A673 (cell line): Measurements from ENCODE around the gene MTHFD1. TPM values are rescaled to one million over a fixed set of nuclear protein-coding genes. Genes with fewer than 3 reads are reported as not detected.

Experiments
- Bru-seq: library from RNA; stranded (reverse); fragments of 400-500 nt; gene quantifications from one replicate; lab custom pipeline; 2021; lab: Mats Ljungman, UMichigan
- BruChase-seq, 2 experiments: library from RNA; stranded (reverse); fragments of 400-500 nt; gene quantifications; one replicate each; lab custom pipeline; 2021; lab: Mats Ljungman, UMichigan
- BruUV-seq: library from RNA; stranded (reverse); fragments of 400-500 nt; replicated peaks from 2 replicates; lab custom pipeline; 2021; lab: Mats Ljungman, UMichigan
- CTCF ChIA-PET: fragments of 300-600 bp; sonication (Branson Sonifier 250); formaldehyde crosslinking; loops from one replicate; lab custom pipeline; 2022; ENCODE audit warnings: antibody characterized with exemption; lab: Charles Lee
- POLR2A ChIA-PET: fragments of 300-600 bp; sonication (Branson Sonifier 250); formaldehyde crosslinking; loops from one replicate; lab custom pipeline; 2022; ENCODE audit warnings: antibody characterized with exemption; ENCODE audit not compliant: low non-redundant PET; lab: Charles Lee
- DNase-seq: peaks from one replicate; pipeline ENCODE4 v3.0.0-alpha.2; 2015; ENCODE audit warnings: low spot score
- H3K27ac ChIP-seq: fragments of 200-600 bp; sonication (generic); 2 replicates; pipeline ENCODE4 v1.5.1; 2016; ENCODE audit warnings: mixed run types, low read depth, mild to moderate bottlenecking, mixed read lengths, antibody characterized with exemption, low read length; ENCODE audit not compliant: poor library complexity, severe bottlenecking
- H3K27me3 ChIP-seq: fragments of 200-600 bp; sonication (generic); replicated peaks from 2 replicates; pipeline ENCODE4 v1.6.1; 2017; ENCODE audit warnings: mixed run types, low read depth, mild to moderate bottlenecking, mixed read lengths, antibody characterized with exemption, low read length; ENCODE audit not compliant: insufficient read depth, poor library complexity
- H3K36me3 ChIP-seq: fragments of 200-600 bp; sonication (generic); 2 replicates; pipeline ENCODE4 v1.6.1; 2016; ENCODE audit warnings: mixed run types, mild to moderate bottlenecking, mixed read lengths, antibody characterized with exemption, low read length; ENCODE audit not compliant: insufficient read depth, poor library complexity, severe bottlenecking
- H3K4me1 ChIP-seq: fragments of 200-600 bp; sonication (generic); 2 replicates; pipeline ENCODE4 v1.6.1; 2017; ENCODE audit warnings: mixed run types, mild to moderate bottlenecking, mixed read lengths, antibody characterized with exemption, low read length; ENCODE audit not compliant: insufficient read depth, poor library complexity, severe bottlenecking
- H3K4me3 ChIP-seq: fragments of 200-600 bp; sonication (generic); 2 replicates; pipeline ENCODE4 v1.5.1; 2016; ENCODE audit warnings: low read depth, mixed run types, mild to moderate bottlenecking, mixed read lengths, low read length; ENCODE audit not compliant: poor library complexity, severe bottlenecking
- H3K9me3 ChIP-seq: fragments of 200-600 bp; sonication (generic); 2 replicates; pipeline ENCODE4 v1.6.1; 2016; ENCODE audit warnings: mixed run types, low read depth, mild to moderate bottlenecking, mixed read lengths, antibody characterized with exemption, low read length; ENCODE audit not compliant: poor library complexity, severe bottlenecking
- CTCF ChIP-seq: fragments of 300-800, 200-600 bp; sonication (generic); conservative IDR thresholded peaks from 2 replicates; pipeline ENCODE4 v1.5.1; 2017; ENCODE audit warnings: low read depth, mild to moderate bottlenecking, antibody characterized with exemption, low read length, moderate library complexity, mixed read lengths
- EZH2 ChIP-seq: fragments of 200-600 bp; sonication (generic); IDR thresholded peaks from 2 replicates; pipeline ENCODE4 v1.6.1; 2017; ENCODE audit warnings: borderline replicate concordance, low read depth, mild to moderate bottlenecking, mixed read lengths, antibody characterized with exemption, low read length; ENCODE audit not compliant: poor library complexity, severe bottlenecking
- intact Hi-C: fragments of 100-400 bp; cut with micrococcal nuclease; formaldehyde crosslinking; loops from one replicate; pipeline ENCODE4 v1.10.0; 2022; ENCODE audit not compliant: unreplicated experiment
- long read RNA-seq: library from polyadenylated mRNA; stranded (forward); transcript quantifications from one replicate; pipeline ENCODE4 v2.0.0, GENCODE V29; 2022
- total RNA-seq: library from RNA; stranded (reverse); gene quantifications from 2 replicates; pipeline ENCODE4 v1.2.3, GENCODE V29; 2021

The MTHFD1 gene
- total RNA-seq (286 and 293 TPM in 2 replicates), Bru-seq, nascent RNA (percentile 90 among the genes with signal in this experiment), BruChase-seq, experiment 1, labeled RNA remaining after a 2-hour chase (percentile 87 among the genes with signal in this experiment), BruChase-seq, experiment 2, labeled RNA remaining after a 6-hour chase (percentile 89 among the genes with signal in this experiment)
- long read RNA-seq, full-length matches to known transcripts, result 526 of 638 reads
- long read RNA-seq, partial matches to known transcripts, result 47 of 638 reads
- long read RNA-seq, other reads (novel, unspliced or antisense), result 65 of 638 reads

GRCh38 chr14:64387782-64388532 is at the start of gene MTHFD1:
Gene MTHFD1, plus strand, starts transcription at chr14:64388353. Its CDS starts 75 bp downstream, at chr14:64388428.
- Histone ChIP-seq H3K9me3 (no peaks in the 10 kb centered on the region), H3K4me3 (peak within 1 kb of the TSS; percentile 68), H3K27ac (peak within 1 kb of the TSS; percentile 94), H3K36me3 (peaks cover 25% of the 10 kb centered on the region), H3K4me1 (peaks cover 13% of the 10 kb centered on the region), H3K27me3 (no peaks in the 10 kb centered on the region)
- TF ChIP-seq EZH2, result no peak
- TF ChIP-seq CTCF, result no peak
- intact Hi-C loops, result loop anchor here (5.0 kb wide), 1 partner anchor 51 kb away; no protein-coding TSS in a partner anchor
- POLR2A ChIA-PET, result interaction anchor here (0.6 to 0.9 kb wide), 4 partner anchors 14 to 238 kb away, joined by 3 to 15 read pairs (median 8); partner anchors contain the start of gene HSPA2
- BruUV-seq, result no TSS peak
- DNase-seq, result peak; percentile 100
- CTCF ChIA-PET, result interaction anchor here (0.6 kb wide), 1 partner anchor 52 kb away, joined by 4 read pairs; no protein-coding TSS in a partner anchor

GRCh38 chr14:64338616-64339316 is 49.4 kb upstream of the MTHFD1 start:
- peaks cover 10% of the 10 kb centered on the region for H3K4me1 ChIP-seq
- no peak for TF ChIP-seq EZH2
- no peak for TF ChIP-seq CTCF
- H3K27ac ChIP-seq, result peak overlapping the region; percentile 94
- ChIA-PET CTCF (interaction anchor here (1.6 kb wide), 1 partner anchor 35 kb away, joined by 6 read pairs; no protein-coding TSS in a partner anchor), POLR2A (interaction anchor here (0.7 kb wide), 1 partner anchor 29 kb away, joined by 16 read pairs; no protein-coding TSS in a partner anchor)
- H3K27me3 ChIP-seq, result no peaks in the 10 kb centered on the region
- no peaks in the 10 kb centered on the region for H3K36me3 ChIP-seq
- intact Hi-C loops, result loop anchor here (5.0 kb wide), 1 partner anchor 49 kb away; the partner anchor contains the start of gene MTHFD1
- peak; percentile 99 for DNase-seq
- peaks cover 9% of the 10 kb centered on the region for H3K9me3 ChIP-seq
- H3K4me3 ChIP-seq, result peak overlapping the region; percentile 79
- no TSS peak for BruUV-seq
